Measurements from ENCODE around the gene DNAH6.

DNAH6 gene

GRCh38 chr2:84639751-84640150 lies 123.5 kb downstream of the DNAH6 start:
- DNase-seq = no peak

- DNase-seq = no peak
Measured at GRCh38 chr2:84640411-84640810, 124.1 kb downstream of the DNAH6 start.

GRCh38 chr2:84641021-84641420 lies 124.7 kb downstream of the DNAH6 start:
- no peak for DNase-seq

- DNase-seq = no peak
Measured at GRCh38 chr2:84643991-84644390, 127.7 kb downstream of the DNAH6 start.

GRCh38 chr2:84646514-84646913 lies 130.2 kb downstream of the DNAH6 start:
- no peak for DNase-seq

GRCh38 chr2:84647267-84647666 lies 131.0 kb downstream of the DNAH6 start:
- no peak for DNase-seq

GRCh38 chr2:84649058-84649457 lies 132.8 kb downstream of the DNAH6 start:
- DNase-seq = no peak

- no peak for DNase-seq
Measured at GRCh38 chr2:84649487-84650142, 133.3 kb downstream of the DNAH6 start.

GRCh38 chr2:84652431-84652830 lies 136.1 kb downstream of the DNAH6 start:
- no peak for DNase-seq

- DNase-seq = no peak
Measured at GRCh38 chr2:84653302-84653701, 137.0 kb downstream of the DNAH6 start.

- DNase-seq = no peak
Measured at GRCh38 chr2:84654414-84654813, 138.1 kb downstream of the DNAH6 start.

GRCh38 chr2:84669122-84669521 lies 152.8 kb downstream of the DNAH6 start:
- DNase-seq = no peak

- no peak for DNase-seq
Measured at GRCh38 chr2:84674099-84674498, 157.8 kb downstream of the DNAH6 start.

GRCh38 chr2:84674586-84674985 lies 158.3 kb downstream of the DNAH6 start:
- no peak for DNase-seq

GRCh38 chr2:84676295-84676694 lies 160.0 kb downstream of the DNAH6 start:
- no peak for DNase-seq

GRCh38 chr2:84678214-84678613 lies 161.9 kb downstream of the DNAH6 start:
- no peak for DNase-seq

GRCh38 chr2:84686783-84687476 lies 170.6 kb downstream of the DNAH6 start:
- DNase-seq = no peak

- DNase-seq = no peak
Measured at GRCh38 chr2:84687498-84688149, 171.3 kb downstream of the DNAH6 start.

GRCh38 chr2:84690225-84690624 lies 173.9 kb downstream of the DNAH6 start:
- DNase-seq = no peak

GRCh38 chr2:84694088-84694622 lies 177.9 kb downstream of the DNAH6 start:
- DNase-seq = no peak

- DNase-seq = no peak
Measured at GRCh38 chr2:84697895-84698294, 181.6 kb downstream of the DNAH6 start.

- no peak for DNase-seq
Measured at GRCh38 chr2:84700006-84700405, 183.7 kb downstream of the DNAH6 start.

- DNase-seq = no peak
Measured at GRCh38 chr2:84701880-84702279, 185.6 kb downstream of the DNAH6 start.

- no peak for DNase-seq
Measured at GRCh38 chr2:84702941-84703340, 186.6 kb downstream of the DNAH6 start.
